Subcutaneous adipose tissue (tissue), 4 donors: ENCODE data around the gene TMCO2. TPM values are rescaled to one million over a fixed set of nuclear protein-coding genes. Genes with fewer than 3 reads are reported as not detected.

Source experiments
- total RNA-seq, 4 donors: library from RNA; depleted of rRNA; stranded (reverse); fragments of >200 nt; gene quantifications; one replicate each; pipeline ENCODE4 v1.1.0, GENCODE V29; 2016
- TF ChIP-seq, protein P1 (sequence below): fragments of 450-650 bp; IDR thresholded peaks from one replicate; pipeline ENCODE4 v1.5.1; 2016; ENCODE audit warnings: low read depth, mild to moderate bottlenecking, control low read depth, antibody characterized with exemption, moderate library complexity

Gene TMCO2
- total RNA-seq, 4 donors from 2014 or later: not detected

DNA sequence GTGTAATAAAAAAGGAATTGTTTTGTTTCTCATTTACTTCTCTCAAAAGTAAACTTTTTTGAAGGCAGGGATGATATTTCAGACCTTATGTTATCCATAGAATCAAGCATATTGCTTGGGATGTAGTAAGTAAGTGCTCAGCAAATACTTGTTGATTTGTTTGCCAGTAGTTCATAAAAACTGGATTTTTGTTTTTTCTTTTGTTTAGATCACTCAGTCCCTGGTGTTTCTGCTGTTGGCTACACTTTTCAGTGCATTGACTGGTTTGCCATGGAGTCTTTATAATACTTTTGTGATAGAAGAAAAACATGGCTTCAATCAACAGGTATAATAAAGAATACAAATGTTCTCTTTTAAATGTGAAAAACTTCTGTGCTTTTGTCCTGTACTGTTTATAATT lies 20.5 kb downstream of the TMCO2 start:
- TF ChIP-seq, protein P1, sequence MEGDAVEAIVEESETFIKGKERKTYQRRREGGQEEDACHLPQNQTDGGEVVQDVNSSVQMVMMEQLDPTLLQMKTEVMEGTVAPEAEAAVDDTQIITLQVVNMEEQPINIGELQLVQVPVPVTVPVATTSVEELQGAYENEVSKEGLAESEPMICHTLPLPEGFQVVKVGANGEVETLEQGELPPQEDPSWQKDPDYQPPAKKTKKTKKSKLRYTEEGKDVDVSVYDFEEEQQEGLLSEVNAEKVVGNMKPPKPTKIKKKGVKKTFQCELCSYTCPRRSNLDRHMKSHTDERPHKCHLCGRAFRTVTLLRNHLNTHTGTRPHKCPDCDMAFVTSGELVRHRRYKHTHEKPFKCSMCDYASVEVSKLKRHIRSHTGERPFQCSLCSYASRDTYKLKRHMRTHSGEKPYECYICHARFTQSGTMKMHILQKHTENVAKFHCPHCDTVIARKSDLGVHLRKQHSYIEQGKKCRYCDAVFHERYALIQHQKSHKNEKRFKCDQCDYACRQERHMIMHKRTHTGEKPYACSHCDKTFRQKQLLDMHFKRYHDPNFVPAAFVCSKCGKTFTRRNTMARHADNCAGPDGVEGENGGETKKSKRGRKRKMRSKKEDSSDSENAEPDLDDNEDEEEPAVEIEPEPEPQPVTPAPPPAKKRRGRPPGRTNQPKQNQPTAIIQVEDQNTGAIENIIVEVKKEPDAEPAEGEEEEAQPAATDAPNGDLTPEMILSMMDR: no peak

DNA sequence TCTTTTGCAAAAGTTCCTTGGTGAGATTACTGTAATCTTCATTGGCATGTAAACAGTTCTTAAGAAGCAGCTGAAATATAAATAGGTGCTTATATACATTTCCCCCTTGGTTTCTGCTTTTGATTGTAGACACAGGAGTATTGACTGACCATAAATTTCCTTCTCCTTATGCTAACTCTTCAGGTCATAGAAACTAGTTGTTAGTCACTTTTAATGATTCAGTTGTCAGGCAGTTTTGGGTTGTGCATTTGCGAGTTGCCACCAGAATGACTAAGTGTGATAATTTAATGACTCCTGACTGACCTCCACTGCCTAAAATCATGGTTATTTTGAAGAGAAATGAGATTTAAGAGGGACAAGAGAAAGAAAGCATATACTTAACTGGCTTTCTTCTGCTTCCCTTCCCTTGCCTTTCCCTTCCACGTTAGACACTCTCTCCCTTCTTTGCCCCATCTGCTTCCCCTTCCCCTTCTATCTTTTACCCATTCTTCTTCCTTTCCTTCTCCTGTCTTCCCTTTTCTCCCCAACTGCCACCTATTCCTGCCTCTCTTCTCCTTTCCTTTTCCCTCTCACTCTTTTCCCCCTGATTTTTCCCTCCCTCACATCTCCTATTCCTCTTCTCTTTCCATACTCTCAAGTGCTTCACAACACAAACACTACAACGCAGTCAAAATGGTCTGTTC lies 22.6 kb downstream of the TMCO2 start:
- TF ChIP-seq, protein P1: no peak

DNA sequence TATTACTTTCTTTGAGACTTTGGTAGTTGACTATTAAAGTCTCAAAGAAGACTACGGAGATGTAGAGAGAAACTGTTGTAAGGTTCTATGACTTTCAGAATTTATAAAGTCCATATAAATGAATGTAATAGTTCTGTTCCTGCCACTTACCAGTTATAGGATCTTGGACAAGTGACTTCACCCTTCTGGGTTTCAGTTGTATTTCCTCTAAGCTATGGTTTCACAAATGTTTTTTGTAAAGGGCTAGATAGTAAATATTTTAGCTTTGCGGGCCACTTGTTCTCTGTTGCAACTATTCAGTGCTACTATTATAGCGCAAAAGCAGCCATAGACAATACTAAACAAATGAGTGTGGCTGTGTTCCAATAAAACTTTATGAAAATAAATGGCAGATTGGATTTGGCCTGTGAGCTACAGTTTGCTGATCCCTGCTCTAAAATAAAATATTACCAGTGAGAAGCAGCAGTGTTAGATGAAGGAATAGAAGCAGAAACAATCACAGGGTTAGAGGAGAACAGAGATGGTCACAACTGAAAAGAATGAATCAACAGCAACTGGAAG lies 25.0 kb downstream of the TMCO2 start:
- TF ChIP-seq, protein P1: no peak

DNA sequence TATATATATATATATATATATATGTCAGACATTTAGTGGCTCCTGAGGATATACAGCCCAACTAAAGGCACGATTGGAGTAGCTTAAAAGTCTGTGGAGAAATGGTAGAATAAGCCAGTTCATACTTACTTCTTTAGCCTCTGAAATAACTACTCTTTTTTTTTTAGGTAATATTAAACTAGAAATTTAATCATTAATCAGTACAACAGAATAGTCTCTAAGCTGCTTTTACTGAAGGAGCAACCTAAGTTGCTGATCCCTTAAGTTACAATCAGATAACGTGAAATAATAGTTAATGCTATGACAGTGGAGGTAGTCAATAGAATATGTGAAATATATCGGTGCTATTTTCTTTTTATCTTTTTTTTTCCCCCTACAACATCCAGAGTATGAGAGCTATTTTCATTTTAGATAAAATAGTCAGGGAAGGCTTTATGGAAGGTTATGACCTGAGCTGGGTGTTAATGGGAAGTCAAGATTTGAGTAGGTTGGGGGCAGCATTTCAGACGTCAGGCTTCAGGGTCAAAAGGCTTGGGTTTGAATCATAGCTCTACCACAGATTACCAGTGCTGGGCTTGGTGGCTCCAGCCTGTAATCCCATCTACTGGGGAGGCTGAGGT lies 25.9 kb downstream of the TMCO2 start:
- TF ChIP-seq, protein P1: no peak

DNA sequence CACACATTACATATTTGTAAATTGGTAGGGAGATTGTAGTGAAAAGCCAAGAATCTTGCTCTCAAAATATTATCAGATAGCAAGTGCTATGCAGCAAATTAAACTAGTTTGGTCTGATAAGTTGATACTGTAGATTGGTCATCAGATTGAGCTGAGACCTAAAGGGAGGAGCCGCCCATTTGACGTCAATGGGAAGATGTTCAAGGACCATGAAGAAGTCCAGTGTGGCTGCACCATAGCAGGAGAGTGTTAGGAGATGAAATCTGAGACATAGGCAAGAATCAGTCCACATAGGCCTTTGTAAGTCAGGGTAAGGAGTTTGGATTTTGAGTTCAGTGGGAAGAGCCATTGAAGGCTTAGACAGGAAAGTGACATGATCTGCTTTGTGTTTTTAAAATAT lies 26.6 kb downstream of the TMCO2 start:
- TF ChIP-seq, protein P1: no peak

DNA sequence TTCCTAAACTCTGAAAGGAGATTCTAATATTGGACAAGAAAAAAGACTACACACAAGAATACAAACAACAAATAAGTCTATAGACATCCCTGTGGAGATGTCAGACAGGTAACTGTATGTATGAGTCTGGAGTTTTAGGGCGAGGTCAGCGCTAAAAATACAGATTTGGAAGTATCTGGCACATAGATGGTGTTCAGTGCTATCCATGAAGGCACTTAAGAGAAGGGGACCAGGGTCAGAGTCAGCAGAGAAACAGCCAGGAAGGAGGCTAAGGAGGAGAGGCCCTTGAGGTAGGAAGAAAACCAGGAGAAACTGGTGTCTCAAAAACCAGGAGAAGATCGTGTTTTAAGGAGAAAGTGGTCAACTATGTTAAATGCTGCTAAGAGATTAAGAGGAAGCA lies 28.4 kb downstream of the TMCO2 start:
- TF ChIP-seq, protein P1: no peak

DNA sequence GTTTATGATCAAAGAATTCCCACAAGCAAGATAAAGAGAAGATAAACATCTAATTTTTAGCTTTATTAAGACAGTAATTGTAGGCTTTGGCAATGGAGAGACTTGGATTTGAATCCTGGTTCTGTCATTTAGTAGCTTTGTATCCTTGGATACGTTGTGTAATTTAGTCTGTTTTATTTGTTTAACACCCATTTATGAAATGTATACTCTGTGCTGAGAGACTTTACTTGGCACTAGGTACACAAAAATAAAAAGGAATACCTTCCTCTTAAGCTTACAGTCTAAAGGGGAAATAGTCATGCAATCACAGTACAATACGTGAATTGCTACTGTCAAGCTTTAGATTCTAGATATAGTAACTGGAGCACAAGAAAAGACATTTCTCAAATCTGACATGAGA lies 34.1 kb downstream of the TMCO2 start:
- TF ChIP-seq, protein P1: no peak
